CD4-positive, alpha-beta T cell (primary cell): ENCODE results near the gene IL1R1. TPM values are rescaled to one million over a fixed set of nuclear protein-coding genes. Genes with fewer than 3 reads are reported as not detected.

Experiments
- ATAC-seq: fragments of 200-7000 bp; cut with Tn5 transposase; one replicate; pipeline ENCODE4 v1.10.0; 2022; ENCODE audit warnings: mild to moderate bottlenecking; ENCODE audit not compliant: poor library complexity
- CTCF ChIA-PET: fragments of 350-600 bp; sonication (Branson Sonifier 250); formaldehyde crosslinking; loops from one replicate; lab custom pipeline; 2021; ENCODE audit warnings: antibody characterized with exemption, inconsistent platforms; lab: Charles Lee
- POLR2A ChIA-PET: fragments of 350-600 bp; sonication (Branson Sonifier 250); formaldehyde crosslinking; loops from one replicate; lab custom pipeline; 2021; ENCODE audit warnings: antibody characterized with exemption, inconsistent platforms; lab: Charles Lee
- DNase-seq, 14 experiments: peaks; one replicate each; pipeline ENCODE4 v3.0.0-alpha.2; 2013 to 2020; ENCODE audit warnings: mixed read lengths in 2 of 14
- H3K27ac ChIP-seq, 2 donors: one replicate each; pipeline versions ENCODE4 v1.5.1 to v1.7.0; 2013; ENCODE audit warnings: low read length in 2 of 2, low read depth in 1 of 2, mild to moderate bottlenecking in 1 of 2
- H3K27me3 ChIP-seq, 2 experiments: 1 replicate in 1 of 2; 2 replicates in 1 of 2; pipeline versions ENCODE4 v1.6.1 to v1.7.0; 2013; ENCODE audit warnings: low read length in 2 of 2, control low read depth in 1 of 2, mild to moderate bottlenecking in 1 of 2, moderate library complexity in 1 of 2; ENCODE audit not compliant: insufficient read depth in 2 of 2, control insufficient read depth in 1 of 2
- H3K36me3 ChIP-seq: one replicate; pipeline ENCODE4 v1.6.1; 2013; ENCODE audit warnings: low read length, control low read depth; ENCODE audit not compliant: insufficient read depth
- H3K4me1 ChIP-seq: one replicate; pipeline ENCODE4 v1.6.1; 2013; ENCODE audit warnings: low read length, control low read depth; ENCODE audit not compliant: insufficient read depth
- H3K4me3 ChIP-seq: one replicate; pipeline ENCODE4 v1.5.1; 2013; ENCODE audit warnings: mild to moderate bottlenecking, low read length, moderate library complexity
- H3K9me3 ChIP-seq, 2 experiments: 1 replicate in 1 of 2; 2 replicates in 1 of 2; pipeline versions ENCODE4 v1.6.1 to v1.7.0; 2013; ENCODE audit warnings: low read length in 2 of 2, mild to moderate bottlenecking in 2 of 2, control low read depth in 1 of 2, moderate library complexity in 1 of 2; ENCODE audit not compliant: control insufficient read depth in 1 of 2, insufficient read depth in 1 of 2
- H3K27ac Mint-ChIP-seq: one replicate; pipeline ENCODE4 v1.8.0; 2020; ENCODE audit warnings: mixed read lengths
- H3K27me3 Mint-ChIP-seq: one replicate; pipeline ENCODE4 v1.8.0; 2021; ENCODE audit warnings: mixed read lengths
- H3K36me3 Mint-ChIP-seq: one replicate; pipeline ENCODE4 v1.8.0; 2021; ENCODE audit warnings: low read depth, mixed read lengths
- H3K4me1 Mint-ChIP-seq: one replicate; pipeline ENCODE4 v1.8.0; 2021; ENCODE audit warnings: low read depth, mixed read lengths
- H3K4me3 Mint-ChIP-seq: one replicate; pipeline ENCODE4 v1.8.0; 2020; ENCODE audit warnings: mild to moderate bottlenecking, mixed read lengths
- H3K9me3 Mint-ChIP-seq: one replicate; pipeline ENCODE4 v1.8.0; 2020; ENCODE audit warnings: mixed read lengths
- CTCF ChIP-seq: fragments of 200-600 bp; IDR thresholded peaks from one replicate; pipeline ENCODE4 v1.8.0; 2022; ENCODE audit warnings: antibody characterized with exemption, mild to moderate bottlenecking
- intact Hi-C, 2 experiments: fragments of 100-400 bp; cut with DNase I in 1 of 2; cut with micrococcal nuclease in 1 of 2; formaldehyde crosslinking; loops; one replicate each; pipeline versions ENCODE4 v1.15.1 to v1.9.0; 2023 to 2025; cut with DNase I, micrococcal nuclease
- total RNA-seq, 174 experiments: library from RNA in 2 of 174; stranded (reverse) in 2 of 174; gene quantifications; one replicate each; pipeline ENCODE4 v1.2.3 and lab custom pipeline; 2021 to 2026

Gene IL1R1
- total RNA-seq, 2 experiments from 2014 or later = 0.22 to 0.49 TPM

DNA sequence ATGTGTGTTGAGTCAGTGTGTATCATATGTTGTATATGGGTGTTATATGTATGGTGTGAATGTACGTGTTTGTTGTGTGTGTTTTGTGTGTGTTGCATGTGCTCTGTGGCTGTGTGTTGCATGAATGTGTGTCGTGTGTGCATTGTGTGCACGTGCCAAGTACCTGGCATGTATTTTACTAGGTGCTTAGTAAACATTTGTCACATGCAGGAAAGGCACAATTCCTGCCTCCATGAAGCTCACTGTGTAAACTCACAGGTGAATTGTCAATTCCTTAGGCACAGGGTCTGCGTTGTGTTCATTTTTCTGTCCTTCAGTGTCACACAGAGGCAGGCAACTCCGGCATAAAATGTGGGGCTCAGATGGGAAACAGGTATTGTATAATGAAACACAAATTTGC lies 22.3 kb upstream of the IL1R1 start:
- Histone ChIP-seq H3K9me3 (no peaks in the 10 kb centered on the region), H3K4me3 (no peak overlapping the region), H3K27me3 (no peaks in the 10 kb centered on the region), H3K27ac (no peak overlapping the region), H3K4me1 (no peaks in the 10 kb centered on the region), H3K36me3 (no peaks in the 10 kb centered on the region)
- no peak for DNase-seq
- ATAC-seq = no peak
- intact Hi-C loops = no loop called here
- Mint-ChIP-seq H3K4me1 (no peaks in the 10 kb centered on the region), H3K36me3 (no peaks in the 10 kb centered on the region), H3K27ac (no peak overlapping the region), H3K27me3 (no peaks in the 10 kb centered on the region), H3K9me3 (no peaks in the 10 kb centered on the region), H3K4me3 (no peak overlapping the region)
- ChIA-PET CTCF (no interaction called here), POLR2A (no interaction called here)
- TF ChIP-seq CTCF = no peak

DNA sequence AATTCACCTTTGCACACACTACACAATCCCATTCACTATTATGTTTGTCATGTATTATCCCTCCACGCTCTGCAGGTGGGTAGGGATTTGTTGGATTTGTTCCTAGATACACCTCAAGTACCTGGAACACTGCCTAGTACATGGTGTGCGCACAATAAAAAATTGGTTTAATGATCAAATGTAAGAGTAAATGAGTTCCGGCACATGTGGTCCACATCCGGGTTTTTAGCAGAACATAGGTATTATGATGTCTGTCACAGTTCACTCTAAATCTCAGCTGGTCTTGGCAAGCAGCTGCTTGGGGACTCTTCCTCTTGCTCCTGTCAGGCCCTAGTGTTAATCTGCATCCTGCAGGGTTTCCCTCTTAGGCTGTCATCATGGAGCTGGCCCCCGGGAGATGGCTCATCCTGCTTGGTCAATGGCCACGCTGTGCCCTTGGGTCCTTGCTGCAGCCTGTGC lies 21.8 kb upstream of the IL1R1 start:
- Histone ChIP-seq H3K27me3 (no peaks in the 10 kb centered on the region), H3K4me3 (no peak overlapping the region), H3K27ac (no peak overlapping the region), H3K9me3 (no peaks in the 10 kb centered on the region), H3K4me1 (no peaks in the 10 kb centered on the region), H3K36me3 (no peaks in the 10 kb centered on the region)
- Mint-ChIP-seq H3K27me3 (no peaks in the 10 kb centered on the region), H3K4me3 (no peak overlapping the region), H3K4me1 (no peaks in the 10 kb centered on the region), H3K36me3 (no peaks in the 10 kb centered on the region), H3K27ac (no peak overlapping the region), H3K9me3 (no peaks in the 10 kb centered on the region)
- no peak for TF ChIP-seq CTCF
- POLR2A ChIA-PET = no interaction called here
- CTCF ChIA-PET = no interaction called here
- ATAC-seq (no peak), DNase-seq (no peak)
- intact Hi-C loops = no loop called here

DNA sequence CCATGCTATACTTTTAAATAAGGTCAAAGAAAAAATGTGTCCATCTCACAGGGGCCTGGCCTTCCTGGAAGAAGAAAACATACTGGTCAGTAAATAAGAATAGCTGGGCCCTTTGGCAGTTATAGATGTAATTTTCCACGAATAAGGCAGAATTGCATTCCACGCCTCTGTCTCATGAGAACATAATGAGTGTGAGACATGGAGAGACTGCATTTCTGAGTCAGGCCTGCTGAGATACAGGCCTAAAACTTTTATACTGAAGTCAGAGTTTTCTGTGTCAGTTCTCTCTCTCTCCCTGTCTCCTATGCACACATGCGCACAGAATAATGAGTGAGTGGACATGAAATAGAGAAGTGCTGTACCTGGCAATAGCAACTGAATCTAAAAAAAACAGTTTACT lies 20.4 kb upstream of the IL1R1 start:
- no peaks in the 10 kb centered on the region for H3K27me3 ChIP-seq
- CTCF ChIA-PET = interaction anchor here (1.5 kb wide), 1 partner anchor 11 kb away, joined by 3 read pairs; no protein-coding TSS in a partner anchor
- no peak overlapping the region for H3K27ac ChIP-seq
- H3K4me3 ChIP-seq = no peak overlapping the region
- no peak for DNase-seq
- TF ChIP-seq CTCF = no peak
- Mint-ChIP-seq H3K27ac (no peak overlapping the region), H3K27me3 (no peaks in the 10 kb centered on the region), H3K4me3 (no peak overlapping the region), H3K36me3 (no peaks in the 10 kb centered on the region), H3K4me1 (peaks cover 7% of the 10 kb centered on the region), H3K9me3 (no peaks in the 10 kb centered on the region)
- H3K36me3 ChIP-seq = no peaks in the 10 kb centered on the region
- intact Hi-C loops = no loop called here
- no peaks in the 10 kb centered on the region for H3K4me1 ChIP-seq
- ATAC-seq = no peak
- POLR2A ChIA-PET = no interaction called here
- no peaks in the 10 kb centered on the region for H3K9me3 ChIP-seq
